SK-N-MC (cell line): ENCODE results near the gene IL12RB2.

Source experiments
- EZH2 ChIP-seq: fragments of 200-600 bp; sonication (generic); IDR thresholded peaks from one replicate; pipeline ENCODE4 v1.6.1; 2017; ENCODE audit warnings: antibody characterized with exemption
- FOXP2 ChIP-seq: optimal IDR thresholded peaks from 2 replicates; pipeline ENCODE3; 2011; ENCODE audit warnings: mild to moderate bottlenecking, moderate library complexity; ENCODE audit not compliant: insufficient read depth; ENCODE audit errors: extremely low read length, control extremely low read depth
- POLR2AphosphoS5 ChIP-seq: IDR thresholded peaks from 2 replicates; pipeline ENCODE4 v1.6.1; 2012; ENCODE audit warnings: mild to moderate bottlenecking, low read depth, low read length, borderline replicate concordance

DNA sequence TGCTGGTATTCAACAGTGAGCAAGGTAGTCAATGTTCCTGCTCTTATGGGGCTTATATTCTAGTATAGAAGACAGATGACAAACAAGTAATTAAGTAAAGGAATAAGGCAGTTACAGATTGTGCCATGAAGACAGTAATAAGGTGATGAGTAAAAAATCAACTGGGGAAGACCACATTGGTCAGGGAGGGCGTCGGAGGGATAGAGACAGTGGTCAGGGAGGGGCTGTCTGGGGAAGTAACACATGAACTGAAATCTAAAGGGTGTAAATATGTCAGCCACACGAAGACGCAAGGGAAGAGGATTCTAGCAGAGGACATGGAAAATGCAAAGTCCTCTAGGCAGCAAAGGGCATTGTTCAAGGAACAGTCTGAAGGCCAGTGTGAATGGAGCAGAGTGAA is 10.1 kb downstream of the IL12RB2 start:
- TF ChIP-seq EZH2 = no peak
- no peak for TF ChIP-seq POLR2AphosphoS5
- no peak for TF ChIP-seq FOXP2
